AG09309 (cell line): Measurements from ENCODE around the gene AHSP.
A peak's percentile ranks its signal among the peaks of the same experiment; 100 is the strongest.

ENCODE experiments used
- DNase-seq: peaks from one replicate; pipeline ENCODE4 v3.0.0-alpha.2; 2010; ENCODE audit warnings: low read depth
- H3K4me3 ChIP-seq: 2 replicates; pipeline ENCODE4 v1.5.1; 2011; ENCODE audit warnings: mild to moderate bottlenecking, low read depth, low read length, moderate library complexity; ENCODE audit not compliant: control insufficient read depth
- TF ChIP-seq, protein P1 (sequence below): IDR thresholded peaks from 2 replicates; pipeline ENCODE4 v1.5.1; 2011; ENCODE audit warnings: mild to moderate bottlenecking, low read depth, low read length, inconsistent platforms; ENCODE audit not compliant: insufficient read depth, control insufficient read depth; ENCODE audit errors: missing control alignments

AHSP gene

GRCh38 chr16:31485571-31485970 is 42.1 kb upstream of the AHSP start:
- no peak overlapping the region for H3K4me3 ChIP-seq
- TF ChIP-seq, protein P1, sequence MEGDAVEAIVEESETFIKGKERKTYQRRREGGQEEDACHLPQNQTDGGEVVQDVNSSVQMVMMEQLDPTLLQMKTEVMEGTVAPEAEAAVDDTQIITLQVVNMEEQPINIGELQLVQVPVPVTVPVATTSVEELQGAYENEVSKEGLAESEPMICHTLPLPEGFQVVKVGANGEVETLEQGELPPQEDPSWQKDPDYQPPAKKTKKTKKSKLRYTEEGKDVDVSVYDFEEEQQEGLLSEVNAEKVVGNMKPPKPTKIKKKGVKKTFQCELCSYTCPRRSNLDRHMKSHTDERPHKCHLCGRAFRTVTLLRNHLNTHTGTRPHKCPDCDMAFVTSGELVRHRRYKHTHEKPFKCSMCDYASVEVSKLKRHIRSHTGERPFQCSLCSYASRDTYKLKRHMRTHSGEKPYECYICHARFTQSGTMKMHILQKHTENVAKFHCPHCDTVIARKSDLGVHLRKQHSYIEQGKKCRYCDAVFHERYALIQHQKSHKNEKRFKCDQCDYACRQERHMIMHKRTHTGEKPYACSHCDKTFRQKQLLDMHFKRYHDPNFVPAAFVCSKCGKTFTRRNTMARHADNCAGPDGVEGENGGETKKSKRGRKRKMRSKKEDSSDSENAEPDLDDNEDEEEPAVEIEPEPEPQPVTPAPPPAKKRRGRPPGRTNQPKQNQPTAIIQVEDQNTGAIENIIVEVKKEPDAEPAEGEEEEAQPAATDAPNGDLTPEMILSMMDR: no peak
- DNase-seq: no peak

- TF ChIP-seq, protein P1: no peak
- H3K4me3 ChIP-seq: no peak overlapping the region
- no peak for DNase-seq
Observed at GRCh38 chr16:31486045-31486444, 41.7 kb upstream of the AHSP start.

- TF ChIP-seq, protein P1: no peak
- no peak for DNase-seq
Observed at GRCh38 chr16:31487071-31487719, 40.5 kb upstream of the AHSP start.

GRCh38 chr16:31487720-31488467 is 39.8 kb upstream of the AHSP start:
- no peak for DNase-seq
- H3K4me3 ChIP-seq: peak overlapping the region; percentile 45
- TF ChIP-seq, protein P1: no peak

More at GRCh38 chr16:31487071-31487719, 40.5 kb upstream of the AHSP start:
- H3K4me3 ChIP-seq: peak overlapping the region; percentile 45

GRCh38 chr16:31488468-31489297 is 39.0 kb upstream of the AHSP start:
- H3K4me3 ChIP-seq: peak overlapping the region; percentile 45
- TF ChIP-seq, protein P1: no peak
- DNase-seq: no peak

GRCh38 chr16:31489298-31489564 is 38.5 kb upstream of the AHSP start:
- TF ChIP-seq, protein P1: no peak
- no peak for DNase-seq
- no peak overlapping the region for H3K4me3 ChIP-seq
